Testis (tissue), 2 donors: ENCODE results near the gene RIMBP2.

Experiments
- CTCF ChIP-seq, 3 experiments: fragments of 450-650 bp in 2 of 3; fragments of 200-600 bp in 1 of 3; sonication (generic) in 1 of 3; IDR thresholded peaks; one replicate each; pipeline ENCODE4 v1.5.1; 2016 to 2019; ENCODE audit warnings: antibody characterized with exemption in 3 of 3, mild to moderate bottlenecking in 2 of 3, moderate library complexity in 1 of 3
- POLR2A ChIP-seq: fragments of 450-650 bp; IDR thresholded peaks from one replicate; pipeline ENCODE4 v1.6.1; 2017; ENCODE audit warnings: antibody characterized with exemption, mild to moderate bottlenecking, moderate library complexity

DNA sequence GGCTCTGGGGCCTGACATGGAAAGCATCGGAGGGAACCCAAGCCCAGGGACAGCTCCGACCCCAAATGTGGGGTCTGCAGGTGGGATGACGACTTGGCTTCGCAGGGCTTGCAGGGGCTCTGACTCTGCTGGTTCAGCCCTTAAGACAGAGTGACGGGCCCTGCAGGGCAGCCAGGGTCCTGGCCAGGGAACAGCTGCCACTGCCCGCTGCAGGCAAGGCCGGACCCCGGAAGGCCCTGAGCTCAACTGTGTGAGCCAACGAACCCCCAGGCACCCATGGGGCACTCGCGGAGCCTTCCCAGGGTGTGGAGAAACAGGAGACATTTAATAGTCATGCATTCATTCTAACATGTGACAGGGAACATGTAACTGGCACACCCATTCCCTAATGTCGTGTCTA, 257.8 kb downstream of the RIMBP2 start:
- TF ChIP-seq CTCF (IDR thresholded peaks at IDR 0.05) (no peak), POLR2A (no peak)
